HEK293T (cell line): Measurements from ENCODE around the gene NFIA.

Experiments
- CTCF ChIA-PET: fragments of 350-600 bp; formaldehyde crosslinking; extraction: SDS; loops from one replicate; lab custom pipeline; 2021; ENCODE audit warnings: antibody characterized with exemption, inconsistent platforms; lab: Yijun Ruan, JAX
- POLR2A ChIA-PET: fragments of 350-600 bp; formaldehyde crosslinking; extraction: SDS; loops from one replicate; lab custom pipeline; 2020; ENCODE audit warnings: antibody characterized with exemption, inconsistent platforms; lab: Yijun Ruan, JAX
- DNase-seq: peaks from one replicate; pipeline ENCODE4 v3.0.0; 2012; ENCODE audit warnings: mixed read lengths; ENCODE audit errors: extremely low spot score
- ARNT ChIP-seq: fragments of 450-650 bp; IDR thresholded peaks from 2 replicates; pipeline ENCODE4 v1.6.1; 2017; ENCODE audit warnings: mild to moderate bottlenecking
- BHLHE40 ChIP-seq: fragments of 450-650 bp; IDR thresholded peaks from 2 replicates; pipeline ENCODE4 v1.6.1; 2016; ENCODE audit warnings: mild to moderate bottlenecking, moderate library complexity, borderline replicate concordance
- CTBP1 ChIP-seq: fragments of 450-650 bp; IDR thresholded peaks from 2 replicates; pipeline ENCODE4 v1.6.1; 2016; ENCODE audit warnings: borderline replicate concordance
- ELF4 ChIP-seq: fragments of 450-650 bp; IDR thresholded peaks from 2 replicates; pipeline ENCODE4 v1.6.1; 2017; ENCODE audit warnings: antibody characterized with exemption
- FOXA1 ChIP-seq: fragments of 450-650 bp; IDR thresholded peaks from 2 replicates; pipeline ENCODE4 v1.6.1; 2016; ENCODE audit warnings: mild to moderate bottlenecking
- FOXK2 ChIP-seq: fragments of 450-650 bp; IDR thresholded peaks from 2 replicates; pipeline ENCODE4 v1.6.1; 2016; ENCODE audit warnings: mild to moderate bottlenecking
- FOXM1 ChIP-seq: fragments of 450-650 bp; IDR thresholded peaks from 2 replicates; pipeline ENCODE4 v1.6.1; 2017; ENCODE audit warnings: mild to moderate bottlenecking, borderline replicate concordance
- HDGF ChIP-seq: fragments of 450-650 bp; IDR thresholded peaks from 2 replicates; pipeline ENCODE4 v1.6.1; 2017; ENCODE audit warnings: antibody characterized with exemption, borderline replicate concordance
- L3MBTL2 ChIP-seq: fragments of 450-650 bp; conservative IDR thresholded peaks from 2 replicates; pipeline ENCODE4 v1.6.1; 2016; ENCODE audit warnings: mild to moderate bottlenecking
- LEF1 ChIP-seq: fragments of 450-650 bp; IDR thresholded peaks from 2 replicates; pipeline ENCODE4 v1.6.1; 2017; ENCODE audit warnings: mild to moderate bottlenecking, borderline replicate concordance
- NFRKB ChIP-seq: fragments of 450-650 bp; IDR thresholded peaks from 2 replicates; pipeline ENCODE4 v1.6.1; 2016; ENCODE audit warnings: mild to moderate bottlenecking, moderate library complexity
- PKNOX1 ChIP-seq: fragments of 450-650 bp; IDR thresholded peaks from 2 replicates; pipeline ENCODE4 v1.6.1; 2016
- SP1 ChIP-seq: fragments of 450-650 bp; IDR thresholded peaks from 2 replicates; pipeline ENCODE4 v1.6.1; 2017
- SUZ12 ChIP-seq: fragments of 450-650 bp; IDR thresholded peaks from 2 replicates; pipeline ENCODE4 v1.6.1; 2016; ENCODE audit warnings: mild to moderate bottlenecking
- TARDBP ChIP-seq: fragments of 450-650 bp; IDR thresholded peaks from 2 replicates; pipeline ENCODE4 v1.6.1; 2016
- ZNF384 ChIP-seq: fragments of 450-650 bp; IDR thresholded peaks from 2 replicates; pipeline ENCODE4 v1.6.1; 2016

Gene NFIA

GRCh38 chr1:61444288-61444687 lies 361.9 kb downstream of the NFIA start:
- POLR2A ChIA-PET = no interaction called here
- TF ChIP-seq L3MBTL2 (no peak), ZNF384 (no peak)
- CTCF ChIA-PET = no interaction called here
- no peak for DNase-seq

- CTCF ChIA-PET = no interaction called here
- TF ChIP-seq SP1 (no peak), FOXM1 (no peak), ELF4 (no peak)
- POLR2A ChIA-PET = no interaction called here
- DNase-seq = no peak
Measured at GRCh38 chr1:61445269-61445825, 363.0 kb downstream of the NFIA start.

GRCh38 chr1:61446531-61446991 lies 364.2 kb downstream of the NFIA start:
- ChIA-PET POLR2A (no interaction called here), CTCF (no interaction called here)
- DNase-seq = no peak
- TF ChIP-seq LEF1 = no peak
- no peak for TF ChIP-seq ZNF384
- TF ChIP-seq ELF4 = no peak
- TF ChIP-seq SUZ12 = no peak
- no peak for TF ChIP-seq PKNOX1
- no peak for TF ChIP-seq FOXA1
- TF ChIP-seq FOXM1 = no peak
- TF ChIP-seq SP1 = no peak
- TF ChIP-seq FOXK2 = no peak
- TF ChIP-seq BHLHE40 = no peak
- no peak for TF ChIP-seq HDGF
- no peak for TF ChIP-seq L3MBTL2
- TF ChIP-seq TARDBP = no peak
- TF ChIP-seq CTBP1 = no peak
- TF ChIP-seq ARNT = no peak

DNA sequence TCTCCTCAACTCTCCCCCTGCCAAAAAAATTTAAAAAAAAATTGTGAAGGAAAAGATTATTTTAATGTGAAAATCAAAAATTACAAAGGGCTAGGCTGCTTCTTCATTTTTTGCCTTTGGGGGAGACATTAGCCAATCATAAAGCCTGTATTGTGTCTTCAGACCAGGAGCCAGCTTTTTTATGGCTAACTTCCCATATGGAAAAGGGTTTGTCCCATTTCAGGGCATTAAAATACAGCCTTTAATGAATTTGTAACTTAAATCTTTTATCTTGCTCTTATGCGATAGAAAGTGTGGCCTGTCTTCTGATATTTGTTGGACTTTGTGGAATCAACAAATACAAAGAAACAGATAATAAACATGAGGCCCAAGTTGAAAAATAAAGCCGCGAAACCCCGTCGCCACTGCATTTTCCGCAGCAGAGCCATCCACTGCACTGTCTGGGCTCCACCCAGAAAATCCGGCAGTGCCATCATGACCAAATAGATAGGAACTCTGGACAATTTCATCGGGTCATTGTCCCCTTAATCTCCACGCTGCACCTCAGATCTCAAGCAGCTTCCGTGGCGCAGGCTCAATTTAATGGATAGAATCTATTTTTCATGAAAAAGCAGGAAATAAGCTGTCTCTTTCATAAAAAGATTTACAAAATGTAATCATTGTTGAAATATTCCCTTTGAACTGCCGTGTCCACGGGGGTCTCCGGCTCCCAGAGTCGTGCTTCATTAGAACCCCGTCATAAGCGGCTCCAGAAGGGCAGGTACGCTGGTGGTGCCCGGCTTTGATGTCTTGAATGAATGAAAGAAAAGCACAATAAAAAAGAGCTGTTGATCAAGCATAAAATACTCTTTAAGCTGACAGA lies 365.0 kb downstream of the NFIA start:
- no peak for DNase-seq
- TF ChIP-seq BHLHE40 = no peak
- no peak for TF ChIP-seq FOXK2
- no peak for TF ChIP-seq HDGF
- TF ChIP-seq NFRKB = no peak
- no peak for TF ChIP-seq LEF1
- no peak for TF ChIP-seq ARNT
- no peak for TF ChIP-seq FOXM1
- ChIA-PET POLR2A (no interaction called here), CTCF (no interaction called here)

DNA sequence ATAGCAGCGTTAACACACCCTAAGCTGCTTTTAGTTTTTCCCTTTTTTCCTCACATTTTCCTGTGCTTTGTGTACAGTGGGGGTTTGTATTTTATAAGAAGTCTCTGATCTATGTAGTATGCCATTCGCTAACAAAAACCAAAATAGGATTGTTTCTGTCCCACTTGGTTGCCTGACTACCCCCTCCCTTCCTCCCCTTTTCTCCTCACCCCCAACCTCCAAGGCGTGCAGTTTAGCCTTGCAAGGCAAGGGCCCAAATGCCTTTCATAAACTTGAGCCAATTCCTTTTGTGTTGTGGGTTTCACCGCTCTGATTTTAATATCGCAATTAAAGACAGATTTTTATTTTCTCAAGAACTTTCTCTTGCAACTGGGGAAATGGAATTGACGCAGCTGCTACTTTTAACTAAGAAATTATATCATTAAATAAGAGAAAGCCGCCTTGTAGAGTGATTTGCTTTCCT lies 365.6 kb downstream of the NFIA start:
- no peak for TF ChIP-seq ARNT
- TF ChIP-seq ZNF384 = no peak
- no peak for TF ChIP-seq L3MBTL2
- no peak for TF ChIP-seq SUZ12
- no peak for TF ChIP-seq BHLHE40
- TF ChIP-seq LEF1 = no peak
- no peak for TF ChIP-seq HDGF

DNA sequence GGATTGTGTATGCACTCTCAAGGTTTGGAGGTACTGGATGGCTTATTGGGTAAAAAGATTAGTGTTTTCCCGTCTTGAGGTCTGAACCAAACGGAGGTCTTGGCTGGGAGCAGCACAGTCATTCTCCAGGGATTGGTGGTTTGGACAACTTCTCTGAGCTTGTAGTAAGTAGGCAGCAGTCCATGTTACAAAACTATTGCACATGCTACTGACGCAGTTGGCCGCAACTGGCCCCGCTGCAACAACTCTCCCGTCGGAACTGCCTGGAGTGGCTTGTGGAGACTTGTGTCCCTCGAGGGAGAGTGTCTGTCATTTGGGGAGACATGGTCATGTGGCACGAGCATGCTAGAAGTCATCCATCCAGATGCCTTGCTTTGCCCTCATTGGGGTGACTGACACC lies 366.6 kb downstream of the NFIA start:
- DNase-seq = no peak
- ChIA-PET CTCF (no interaction called here), POLR2A (no interaction called here)
- TF ChIP-seq LEF1 = no peak
- no peak for TF ChIP-seq L3MBTL2
- no peak for TF ChIP-seq NFRKB
- TF ChIP-seq SUZ12 = no peak
- TF ChIP-seq CTBP1 = no peak
- no peak for TF ChIP-seq ARNT
- TF ChIP-seq PKNOX1 = no peak
- TF ChIP-seq TARDBP = no peak
- TF ChIP-seq HDGF = no peak
- no peak for TF ChIP-seq SP1
- no peak for TF ChIP-seq FOXK2
- no peak for TF ChIP-seq ELF4
- no peak for TF ChIP-seq BHLHE40
- no peak for TF ChIP-seq ZNF384
- no peak for TF ChIP-seq FOXA1

More for the DNA sequence above, 365.6 kb downstream of the NFIA start:
- DNase-seq = no peak
- ChIA-PET POLR2A (no interaction called here), CTCF (no interaction called here)

GRCh38 chr1:61449410-61449809 lies 367.0 kb downstream of the NFIA start:
- POLR2A ChIA-PET = no interaction called here
- CTCF ChIA-PET = no interaction called here
- no peak for TF ChIP-seq LEF1
- no peak for DNase-seq
